CD4-positive, alpha-beta T cell treated with Interleukin-17A for 4 hours (primary cell): ENCODE data around the gene FAM170B.

Source experiments
- DNase-seq: peaks from one replicate; pipeline ENCODE4 v3.0.0-alpha.2; 2020; ENCODE audit warnings: mixed read lengths

FAM170B gene

DNA sequence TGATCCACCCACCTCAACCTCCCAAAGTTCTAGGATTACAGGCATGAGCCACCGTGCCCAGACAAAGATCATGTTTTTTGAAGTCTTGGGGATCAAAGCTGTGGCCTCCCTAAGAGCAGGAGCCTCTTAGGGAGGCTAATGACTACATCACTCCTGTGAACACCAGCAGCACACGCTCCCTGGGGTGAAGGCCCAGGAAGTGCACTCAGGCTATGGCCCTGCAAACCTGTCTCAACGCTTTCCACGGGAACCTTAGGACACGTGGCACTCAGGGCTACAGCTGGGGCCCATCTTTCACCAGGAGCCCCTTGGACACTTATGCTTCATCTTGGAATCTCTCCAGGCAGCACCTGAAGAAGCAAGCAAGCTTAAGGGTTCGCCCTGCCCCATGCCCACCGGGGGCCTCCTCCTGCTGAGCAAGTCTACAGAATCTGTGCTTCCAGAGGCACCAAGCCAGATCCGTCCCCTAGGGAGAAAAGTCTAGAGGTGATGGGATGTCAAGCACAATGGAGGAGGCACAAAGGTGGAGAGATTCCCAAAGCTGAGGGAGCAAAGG is 36.9 kb downstream of the FAM170B start:
- DNase-seq = no peak

DNA sequence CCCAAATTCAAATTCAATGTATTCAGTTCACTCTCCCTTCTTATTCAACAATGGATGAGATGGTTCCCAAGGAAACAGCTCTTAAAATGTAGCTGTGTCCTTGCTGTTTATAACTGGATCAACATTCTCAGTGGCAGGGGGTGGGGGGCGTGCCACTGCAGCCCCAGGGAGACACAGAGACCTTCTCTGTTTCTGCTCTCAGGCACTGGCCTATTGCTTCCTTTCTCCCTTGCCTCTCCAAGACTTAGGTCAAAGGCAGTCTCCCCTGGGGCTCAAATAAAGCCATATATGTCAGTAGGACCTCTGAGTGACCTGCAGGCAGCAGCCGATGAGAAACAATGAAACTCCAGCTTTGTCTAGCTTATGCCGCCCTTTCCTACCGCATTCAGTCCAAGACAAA is 39.2 kb downstream of the FAM170B start:
- no peak for DNase-seq

DNA sequence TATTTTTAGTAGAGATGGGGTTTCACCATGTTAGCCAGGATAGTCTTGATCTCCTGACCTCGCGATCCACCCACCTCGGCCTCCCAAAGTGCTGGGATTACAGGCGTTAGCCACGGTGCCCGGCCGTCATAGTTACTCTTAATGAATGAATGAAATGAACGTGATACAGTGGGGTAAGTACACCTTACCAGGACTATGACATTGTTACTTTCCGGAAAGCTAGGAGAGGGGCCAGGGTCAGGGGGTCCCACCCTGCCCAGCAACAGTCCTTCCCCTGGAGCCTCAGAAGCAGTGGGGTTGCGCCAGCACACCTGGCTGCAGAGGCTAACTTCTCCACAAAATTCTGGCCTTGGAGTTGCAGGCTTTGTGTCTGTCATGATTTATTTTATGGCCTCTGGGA is 39.9 kb downstream of the FAM170B start:
- DNase-seq = no peak

DNA sequence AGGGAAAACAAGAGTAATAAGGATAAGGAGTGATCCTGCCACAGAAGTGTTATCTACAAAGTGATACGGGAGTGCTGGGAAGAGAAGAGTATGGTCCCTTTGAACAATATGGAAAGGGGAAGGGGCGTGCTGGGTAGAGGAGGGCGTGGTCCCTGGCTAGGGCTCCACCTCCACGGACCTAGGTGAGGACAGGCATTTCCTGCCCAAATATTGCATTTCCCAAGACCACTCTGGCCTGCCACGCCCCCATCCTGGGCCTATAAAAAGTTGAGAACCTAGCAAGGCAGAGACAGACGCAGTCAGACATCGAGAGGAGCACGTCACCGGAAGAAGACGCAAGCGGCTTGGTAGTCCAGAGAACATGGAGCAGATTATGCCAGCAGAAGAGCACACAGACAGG is 41.3 kb downstream of the FAM170B start:
- no peak for DNase-seq

DNA sequence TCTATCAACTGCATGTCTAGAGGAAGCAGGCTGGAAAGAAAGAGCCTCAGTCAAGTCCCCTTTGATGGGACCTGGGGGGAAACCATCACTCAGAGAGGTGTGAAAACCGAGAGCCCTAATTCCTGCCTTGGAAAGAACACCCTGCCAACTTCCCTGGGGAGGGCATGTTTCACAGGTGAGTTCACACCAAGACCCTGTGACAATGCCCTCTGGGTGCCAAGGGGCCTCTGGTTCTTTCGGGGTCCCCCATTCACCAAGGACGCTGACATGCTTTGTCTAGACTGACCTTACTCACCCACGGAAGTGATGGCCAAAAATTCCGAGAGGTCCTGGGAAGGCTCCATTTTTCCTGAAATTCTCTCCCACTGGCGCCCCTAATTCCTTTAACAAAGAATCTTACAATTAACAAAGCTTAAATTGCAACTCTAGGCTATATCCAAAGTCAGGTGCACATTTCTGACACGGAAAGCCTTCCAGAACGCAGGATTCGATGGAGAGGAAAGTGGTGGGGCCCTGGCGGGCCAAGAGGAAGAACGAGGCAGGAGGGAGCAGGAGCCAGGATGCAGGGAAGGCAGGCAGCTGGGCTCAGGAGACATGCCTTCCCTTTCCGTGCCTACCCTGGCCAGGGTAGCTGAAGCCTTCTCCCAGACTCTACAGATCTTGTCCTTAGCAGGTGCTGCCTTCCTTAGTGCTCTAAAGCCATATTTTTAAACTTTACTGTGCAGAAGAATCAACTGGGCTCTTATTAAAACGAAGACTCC is 42.2 kb downstream of the FAM170B start:
- DNase-seq = no peak

DNA sequence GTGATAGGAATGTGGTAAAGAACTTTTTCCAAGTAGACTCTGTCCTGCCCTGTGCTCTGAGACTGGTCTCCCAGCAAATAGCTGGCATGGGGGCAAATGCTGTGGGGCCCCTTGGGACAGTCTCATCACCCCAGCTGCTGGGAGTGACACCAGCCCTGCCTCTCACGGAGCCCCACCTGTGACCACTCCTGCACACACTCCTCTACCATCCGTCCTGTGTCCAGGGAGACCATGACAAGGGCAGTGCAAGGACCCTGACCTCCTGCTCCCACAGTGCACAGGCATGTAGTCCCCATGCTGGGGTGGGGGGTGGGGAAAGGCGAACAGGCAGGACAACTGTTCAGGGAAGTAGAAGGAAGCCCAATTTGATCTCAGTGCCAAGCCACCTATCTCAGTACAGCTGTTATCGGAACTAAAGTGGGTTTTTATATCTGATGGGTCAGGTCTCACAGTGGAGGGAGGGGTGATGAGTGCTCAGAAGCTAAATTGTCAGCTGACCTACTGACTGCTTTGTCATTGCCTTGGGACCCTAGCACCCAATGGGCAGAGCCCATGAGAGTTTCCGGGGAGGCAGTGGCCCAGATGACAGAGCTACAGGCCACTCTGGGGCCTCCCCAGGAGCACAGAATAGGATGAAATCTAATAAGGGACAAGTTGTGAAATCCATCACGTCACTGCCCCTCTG is 43.0 kb downstream of the FAM170B start:
- DNase-seq = no peak

DNA sequence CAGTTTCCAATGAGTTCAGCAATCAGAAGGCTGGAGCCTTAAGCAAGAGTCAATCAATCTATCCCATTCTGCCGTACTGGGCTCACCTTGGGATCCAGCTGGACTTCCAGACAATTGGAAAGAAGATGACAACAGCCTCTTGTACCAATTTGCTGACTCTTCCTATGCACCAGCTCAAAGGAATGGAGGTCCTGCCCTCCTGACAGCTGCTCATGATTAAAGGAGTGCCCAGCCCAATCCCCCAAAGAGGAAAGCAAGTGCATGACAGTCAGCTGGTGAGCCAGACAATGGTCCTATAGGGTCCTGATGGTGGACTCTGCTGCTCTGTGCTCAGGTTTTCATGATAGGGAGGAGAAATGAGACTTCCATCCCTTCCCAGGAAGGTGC is 43.6 kb downstream of the FAM170B start:
- no peak for DNase-seq

DNA sequence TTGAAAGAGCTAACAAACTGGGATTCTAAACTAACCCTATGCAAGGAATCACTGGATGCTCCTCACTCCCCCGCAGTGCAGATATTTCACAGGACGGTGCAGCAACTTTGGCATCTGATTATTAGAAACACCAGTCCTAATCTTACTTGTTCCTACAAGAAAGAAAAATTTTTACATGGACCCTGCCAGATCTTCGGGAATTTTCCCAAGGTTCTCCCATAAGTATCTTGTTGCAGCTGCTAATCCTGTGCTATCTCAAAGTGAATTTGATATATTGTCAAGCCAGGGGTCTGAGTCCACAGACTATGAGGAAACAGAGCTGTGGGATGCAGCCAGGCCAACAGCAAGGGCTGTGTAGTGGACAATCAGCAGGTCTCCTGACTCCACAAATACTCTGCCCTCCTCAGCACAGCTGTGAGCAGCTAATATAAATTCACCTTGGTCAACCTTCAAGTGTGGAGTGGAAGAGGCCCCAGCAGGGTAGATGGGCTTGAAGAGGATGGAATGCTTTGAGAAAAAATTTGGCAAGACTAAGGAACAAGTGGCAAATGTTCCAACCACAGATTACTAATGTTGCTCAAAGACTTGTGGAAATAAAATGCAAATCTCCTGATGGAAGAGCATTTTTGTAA is 44.1 kb downstream of the FAM170B start:
- no peak for DNase-seq

DNA sequence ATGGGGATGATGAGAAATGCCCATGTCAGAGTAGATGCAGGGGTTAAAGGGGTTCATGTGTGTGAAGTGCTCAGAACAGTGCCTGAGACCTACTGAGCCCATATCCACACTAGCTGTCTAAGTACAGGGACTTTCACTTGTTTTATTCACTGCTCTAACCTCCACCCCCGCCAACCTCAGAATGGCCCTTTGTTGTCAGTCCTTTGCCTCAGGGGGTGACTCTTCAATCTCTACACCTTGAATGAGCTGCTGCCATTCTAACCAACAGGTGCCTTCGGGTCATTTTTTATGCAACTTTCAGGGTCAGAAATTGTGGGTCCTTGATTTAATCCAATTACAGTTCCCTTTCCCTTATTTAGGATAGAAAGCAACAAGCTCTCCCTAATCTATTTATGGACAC is 44.7 kb downstream of the FAM170B start:
- no peak for DNase-seq

DNA sequence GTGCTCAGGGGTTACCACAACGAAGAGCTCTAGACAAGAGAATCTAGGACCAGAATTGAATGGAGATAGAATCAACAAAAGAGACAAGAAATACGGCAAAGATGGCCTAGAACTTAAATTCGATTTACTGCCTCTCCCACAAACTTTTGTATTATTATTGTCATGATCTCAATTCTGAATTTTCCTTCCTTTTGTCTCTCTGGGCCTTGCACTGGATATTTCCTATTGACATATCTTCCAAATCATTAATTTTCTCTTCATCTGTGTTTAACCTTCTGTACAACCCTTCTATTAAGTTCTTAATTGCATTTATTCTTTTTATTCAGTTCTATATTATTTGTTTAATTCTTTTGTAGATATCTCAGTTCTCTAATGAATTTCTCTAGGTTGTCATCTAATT is 46.9 kb downstream of the FAM170B start:
- no peak for DNase-seq

DNA sequence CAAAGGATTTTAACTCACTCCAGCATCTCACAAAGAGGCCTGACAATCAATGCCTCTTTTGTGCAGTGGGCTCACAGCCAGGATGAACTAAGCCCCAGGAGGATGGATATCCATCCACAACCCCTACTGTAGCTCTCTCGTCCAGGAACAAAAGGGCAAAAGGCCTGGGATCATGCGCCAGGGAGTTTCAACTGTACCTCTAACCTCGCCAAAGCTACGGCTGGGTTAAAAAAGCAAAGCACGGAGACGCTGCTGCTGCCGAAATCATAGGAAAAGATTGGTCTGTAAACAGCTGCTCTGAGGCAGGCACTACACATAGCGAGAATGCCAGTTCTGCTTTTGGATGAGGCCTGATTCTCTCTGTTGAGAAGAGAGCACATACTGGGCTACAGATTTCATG is 50.6 kb downstream of the FAM170B start:
- no peak for DNase-seq

DNA sequence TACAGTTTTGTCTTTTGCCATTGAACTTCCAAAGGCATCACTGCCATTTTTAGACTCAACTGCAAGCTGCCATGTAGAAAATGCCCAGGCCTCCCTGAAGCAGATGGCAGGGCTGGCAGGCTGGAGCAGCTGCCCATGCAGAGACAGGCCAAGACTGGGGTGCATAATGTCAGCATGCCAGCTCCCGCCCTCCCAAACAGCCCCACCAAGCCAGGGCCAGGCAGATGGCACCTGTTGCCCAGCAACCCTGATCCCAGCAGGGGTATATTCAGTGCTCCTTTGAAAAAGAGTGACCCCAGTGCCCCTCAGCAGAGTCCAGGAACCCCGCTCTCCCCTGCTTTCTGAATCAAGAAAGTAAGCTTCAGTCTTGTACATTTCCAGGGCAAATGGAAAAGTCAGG is 51.1 kb downstream of the FAM170B start:
- no peak for DNase-seq

DNA sequence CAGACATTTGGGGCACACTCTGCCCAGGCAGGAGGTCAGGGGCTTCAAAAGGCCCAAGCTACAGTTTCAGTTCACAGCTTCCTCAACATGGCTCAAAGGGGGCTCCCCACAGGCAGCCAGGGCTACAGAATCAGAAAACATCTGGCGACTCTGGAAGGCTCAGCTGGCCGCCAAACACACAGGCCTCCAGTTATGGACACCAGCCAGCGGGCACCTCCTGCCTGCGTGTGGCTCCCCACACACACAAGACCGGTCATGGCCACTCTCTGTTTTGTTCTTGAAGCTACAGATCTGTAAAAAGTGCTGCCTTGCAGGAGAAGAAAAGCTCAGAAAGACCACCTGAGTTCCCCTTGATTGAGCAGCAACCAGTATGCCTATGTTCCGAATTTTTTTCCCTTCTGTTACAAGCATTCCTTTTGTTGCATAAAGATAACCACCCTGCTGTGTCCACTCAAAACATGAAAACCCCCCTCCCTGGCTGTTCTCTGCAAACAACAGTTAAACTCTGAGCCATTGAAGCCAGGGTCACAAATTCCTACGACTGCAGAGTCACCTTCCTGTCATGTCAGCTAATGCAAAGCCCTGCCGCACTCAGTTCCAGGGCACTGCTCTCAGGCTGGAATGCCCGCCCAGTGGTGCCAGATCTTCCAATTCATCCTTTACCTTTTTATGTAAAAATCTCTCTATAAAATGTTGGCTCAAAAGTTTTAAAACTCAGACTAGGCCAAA is 52.1 kb downstream of the FAM170B start:
- DNase-seq = no peak
